ENCODE measurements around the gene CBARP. TPM values are rescaled to one million over a fixed set of nuclear protein-coding genes. Genes with fewer than 3 reads are reported as not detected.

CBARP gene
- total and polyA plus RNA-seq, 2 of the 13 experiments (the other 11 are each of a cell fraction or from before 2014, with no cell fraction given): 1.2 to 1.4 TPM

DNA sequence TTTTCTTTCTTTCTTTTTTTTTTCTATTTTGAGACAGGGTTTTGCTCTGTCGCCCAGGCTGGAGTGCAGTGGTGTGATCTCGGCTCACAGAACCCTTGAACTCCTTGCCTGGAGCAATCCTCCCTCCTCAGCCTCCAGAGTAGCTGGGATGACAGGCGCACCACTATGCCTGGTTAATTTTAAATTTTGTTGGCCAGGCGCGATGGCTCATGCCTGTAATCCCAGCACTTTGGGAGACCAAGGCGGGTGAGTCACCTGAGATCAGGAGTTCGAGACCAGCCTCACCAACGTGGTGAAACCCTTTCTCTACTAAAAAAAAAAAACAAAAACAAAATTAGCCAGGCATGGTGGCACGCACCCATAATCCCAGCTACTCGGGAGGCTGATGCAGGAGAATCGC is 55.1 kb downstream of the CBARP start (continued):
- TF ChIP-seq, protein P1, sequence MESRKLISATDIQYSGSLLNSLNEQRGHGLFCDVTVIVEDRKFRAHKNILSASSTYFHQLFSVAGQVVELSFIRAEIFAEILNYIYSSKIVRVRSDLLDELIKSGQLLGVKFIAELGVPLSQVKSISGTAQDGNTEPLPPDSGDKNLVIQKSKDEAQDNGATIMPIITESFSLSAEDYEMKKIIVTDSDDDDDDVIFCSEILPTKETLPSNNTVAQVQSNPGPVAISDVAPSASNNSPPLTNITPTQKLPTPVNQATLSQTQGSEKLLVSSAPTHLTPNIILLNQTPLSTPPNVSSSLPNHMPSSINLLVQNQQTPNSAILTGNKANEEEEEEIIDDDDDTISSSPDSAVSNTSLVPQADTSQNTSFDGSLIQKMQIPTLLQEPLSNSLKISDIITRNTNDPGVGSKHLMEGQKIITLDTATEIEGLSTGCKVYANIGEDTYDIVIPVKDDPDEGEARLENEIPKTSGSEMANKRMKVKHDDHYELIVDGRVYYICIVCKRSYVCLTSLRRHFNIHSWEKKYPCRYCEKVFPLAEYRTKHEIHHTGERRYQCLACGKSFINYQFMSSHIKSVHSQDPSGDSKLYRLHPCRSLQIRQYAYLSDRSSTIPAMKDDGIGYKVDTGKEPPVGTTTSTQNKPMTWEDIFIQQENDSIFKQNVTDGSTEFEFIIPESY (CRISPR knock-in tag; IDR thresholded peaks at IDR 0.05): no peak

DNA sequence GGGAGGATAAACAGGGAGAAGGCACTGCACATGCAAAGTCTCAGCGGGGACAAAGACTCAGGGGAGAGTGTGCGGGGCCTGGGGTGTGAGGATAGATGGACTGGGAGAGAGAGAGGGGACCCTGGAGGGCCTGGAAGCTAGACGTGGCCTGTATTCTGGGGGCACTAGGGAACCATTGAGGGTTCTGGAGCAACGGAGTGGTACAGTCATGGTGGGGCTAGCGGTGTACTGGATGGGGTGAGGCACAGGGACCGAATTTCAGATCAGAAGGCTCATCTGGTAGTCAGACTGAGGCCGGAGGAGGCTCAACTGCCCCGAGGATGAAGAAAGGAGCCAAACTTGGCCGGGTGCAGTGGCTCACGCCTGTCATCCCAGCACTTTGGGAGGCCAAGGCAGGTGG is 55.7 kb downstream of the CBARP start:
- no peaks in the 10 kb centered on the region for H3K79me2 ChIP-seq (ENCODE audit: insufficient read depth, low read length)
- in situ Hi-C loops (cut with HindIII; ENCODE audit: extremely low pct_ligation_motif_present, low pct_unique_long_range_greater_than_20kb): no loop called here
- no peak for FAIRE-seq
- no peak overlapping the region for H2AFZ ChIP-seq (ENCODE audit: low read length)
- WGBS (ENCODE audit: low lambda C conversion rate): 83% methylated on average over 10 of the region's 10 CpGs
- H3K9me3 ChIP-seq (ENCODE audit: low read length): no peaks in the 10 kb centered on the region
- DNase-seq (ENCODE audit: low spot score): no peak
- no peak overlapping the region for H3K4me2 ChIP-seq (ENCODE audit: low read depth, low read length)
- ATAC-seq: no peak
- no peak overlapping the region for H3K27ac ChIP-seq (ENCODE audit: extremely low read length, insufficient read depth, low read length)
- no peak overlapping the region for H3K4me3 ChIP-seq (replicated peaks in 1 of 3; ENCODE audit: insufficient read depth in 1 of 3, low read depth in 2 of 3, low read length in 3 of 3)
- ChIA-PET POLR2A (no interaction called here), CTCF (ENCODE audit: low intra/inter-chr PET ratio, low total read pairs) (no interaction called here)
- TF ChIP-seq IRX3 (CRISPR knock-in tag; IDR thresholded peaks at IDR 0.05; ENCODE audit: borderline replicate concordance, low read depth) (no peak), ZNF616 (CRISPR knock-in tag; IDR thresholded peaks at IDR 0.05; ENCODE audit: low read depth) (no peak)
- TF ChIP-seq, protein P2, sequence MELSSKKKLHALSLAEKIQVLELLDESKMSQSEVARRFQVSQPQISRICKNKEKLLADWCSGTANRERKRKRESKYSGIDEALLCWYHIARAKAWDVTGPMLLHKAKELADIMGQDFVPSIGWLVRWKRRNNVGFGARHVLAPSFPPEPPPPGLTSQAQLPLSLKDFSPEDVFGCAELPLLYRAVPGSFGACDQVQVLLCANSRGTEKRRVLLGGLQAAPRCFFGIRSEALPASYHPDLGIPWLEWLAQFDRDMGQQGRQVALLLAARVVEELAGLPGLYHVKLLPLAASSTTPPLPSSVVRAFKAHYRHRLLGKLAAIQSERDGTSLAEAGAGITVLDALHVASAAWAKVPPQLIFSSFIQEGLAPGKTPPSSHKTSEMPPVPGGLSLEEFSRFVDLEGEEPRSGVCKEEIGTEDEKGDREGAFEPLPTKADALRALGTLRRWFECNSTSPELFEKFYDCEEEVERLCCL (CRISPR knock-in tag; IDR thresholded peaks at IDR 0.05; ENCODE audit: borderline replicate concordance): no peak
- intact Hi-C loops (cut with micrococcal nuclease; ENCODE audit: unreplicated experiment): no loop called here
- no peaks in the 10 kb centered on the region for H3K27me3 ChIP-seq (ENCODE audit: control insufficient read depth in 1 of 2, insufficient read depth in 2 of 2, low read length in 2 of 2)
- no peaks in the 10 kb centered on the region for H4K20me1 ChIP-seq (ENCODE audit: insufficient read depth, low read length)
- BruUV-seq (replicated peaks): no TSS peak
- peaks cover 40% of the 10 kb centered on the region for H3K4me1 ChIP-seq (ENCODE audit: insufficient read depth, low read length)
- no peak overlapping the region for H3K9ac ChIP-seq (ENCODE audit: insufficient read depth, low read depth, low read length)
- no peaks in the 10 kb centered on the region for H3K36me3 ChIP-seq (replicated peaks in 1 of 2; ENCODE audit: control insufficient read depth in 1 of 2, insufficient read depth in 2 of 2, low read length in 2 of 2)
